ENCODE measurements around the gene FGD3.

GRCh38 chr9:92942688-92943616 lies 4.4 kb upstream of the FGD3 start:
- TF ChIP-seq RCOR1 (IDR thresholded peaks at IDR 0.05; ENCODE audit: borderline replicate concordance in 1 of 2, low read depth in 2 of 2, low read length in 2 of 2) (no peak), ZNF274 (IDR thresholded peaks at IDR 0.05; ENCODE audit: borderline replicate concordance, low read depth, low read length) (no peak), ZNF780A (CRISPR knock-in tag; IDR thresholded peaks at IDR 0.05) (no peak), BACH1 (tag; IDR thresholded peaks at IDR 0.05) (no peak), POLR2A (conservative IDR thresholded peaks at IDR 0.05) (no peak), TCF7L2 (IDR thresholded peaks at IDR 0.05; ENCODE audit: low read depth, low read length) (no peak), NFATC3 (IDR thresholded peaks at IDR 0.05) (no peak), FOSL1 (tag; conservative IDR thresholded peaks at IDR 0.05) (no peak), CTCF (IDR thresholded peaks at IDR 0.05 in 2 of 3, conservative IDR thresholded peaks at IDR 0.05 in 1 of 3; ENCODE audit: insufficient read depth in 2 of 3, low read depth in 1 of 3, low read length in 3 of 3) (no peak), RFX7 (CRISPR knock-in tag; IDR thresholded peaks at IDR 0.05) (no peak), TAF1 (IDR thresholded peaks at IDR 0.05; ENCODE audit: control insufficient read depth, extremely low read depth, insufficient read depth, low read length, severe bottlenecking) (no peak), BRF2 (IDR thresholded peaks at IDR 0.05; ENCODE audit: borderline replicate concordance, insufficient read depth, insufficient read length) (no peak)

All from K562 (cell line).